Heart left ventricle (tissue), 16 donors: ENCODE measurements around the gene RGS6. TPM values are rescaled to one million over a fixed set of nuclear protein-coding genes. Genes with fewer than 3 reads are reported as not detected.

Experiments
- ATAC-seq, 4 donors: fragments of 200-7000 bp; cut with Tn5 transposase; one replicate each; pipeline ENCODE4 v1.9.1; 2020 to 2022; ENCODE audit warnings: moderate library complexity in 4 of 4, mild to moderate bottlenecking in 3 of 4, moderate number of reproducible peaks in 1 of 4
- DNase-seq, 5 donors: peaks; one replicate each; pipeline ENCODE4 v3.0.0-alpha.2; 2020
- H3K27ac ChIP-seq, 12 donors: fragments of 200-600 bp; sonication (generic) in 4 of 12; one replicate each; pipeline versions ENCODE4 v1.5.0 to v1.8.0; 2016 to 2022; ENCODE audit warnings: mild to moderate bottlenecking in 2 of 12
- H3K27me3 ChIP-seq, 9 donors: fragments of 200-600 bp; sonication (generic) in 2 of 9; one replicate each; pipeline versions ENCODE4 v1.5.1 to v1.8.0; 2016 to 2022; ENCODE audit warnings: mild to moderate bottlenecking in 3 of 9
- H3K36me3 ChIP-seq, 9 donors: fragments of 200-600 bp; sonication (generic) in 2 of 9; one replicate each; pipeline versions ENCODE4 v1.5.0 to v1.8.0; 2018 to 2022; ENCODE audit warnings: mild to moderate bottlenecking in 2 of 9
- H3K4me1 ChIP-seq, 12 donors: fragments of 200-600 bp; sonication (generic) in 4 of 12; one replicate each; pipeline versions ENCODE4 v1.5.0 to v1.8.0; 2016 to 2022; ENCODE audit warnings: mild to moderate bottlenecking in 3 of 12
- H3K4me3 ChIP-seq, 12 donors: fragments of 200-600 bp; sonication (generic) in 4 of 12; one replicate each; pipeline versions ENCODE4 v1.5.0 to v1.8.0; 2017 to 2022; ENCODE audit warnings: mild to moderate bottlenecking in 9 of 12, moderate library complexity in 4 of 12
- H3K9me3 ChIP-seq, 12 donors: fragments of 200-600 bp; sonication (generic) in 4 of 12; one replicate each; pipeline versions ENCODE4 v1.5.0 to v1.8.0; 2016 to 2022; ENCODE audit warnings: mild to moderate bottlenecking in 1 of 12
- POLR2A ChIP-seq, 2 donors: fragments of 450-650 bp; IDR thresholded peaks; one replicate each; pipeline ENCODE4 v1.6.1; 2017; ENCODE audit warnings: antibody characterized with exemption in 2 of 2, mild to moderate bottlenecking in 2 of 2, moderate library complexity in 2 of 2
- WGBS, 4 donors: extraction: QIAGEN DNeasy Blood & Tissue Kit in 2 of 4; methylation state at CpG; one replicate each; pipeline versions ENCODE4 v1.1.5 to v1.1.7; 2013 to 2018; 5-methylcytosine and 5-hydroxymethylcytosine counted together
- intact Hi-C, 10 donors: fragments of 100-400 bp; cut with DNase I; formaldehyde crosslinking; loops; one replicate each; pipeline versions ENCODE4 v1.11.1 to v1.14.2; 2022
- polyA plus RNA-seq, 2 donors: library from polyadenylated mRNA; stranded (reverse); fragments of 200-250 nt; gene quantifications; one replicate each; pipeline ENCODE4 v1.2.3, GENCODE V29; 2013
- total RNA-seq, 9 donors: library from RNA; depleted of rRNA in 2 of 9; stranded (reverse); fragments of >200 nt in 2 of 9; fragmentation: NEBNext Ultra II Directional in 3 of 9; extraction: Animal tissue kit (Norgen Biotek cat#: 25700) in 3 of 9; gene quantifications; one replicate each; pipeline versions ENCODE4 v1.1.0 to v1.2.4, GENCODE V29; 2016 to 2023
- TF ChIP-seq, protein P1 (sequence below), 12 donors: fragments of 200-600 bp; sonication (generic) in 4 of 12; IDR thresholded peaks; one replicate each; pipeline versions ENCODE4 v1.5.0 to v1.8.0; 2018 to 2022; ENCODE audit warnings: antibody characterized with exemption in 12 of 12, mild to moderate bottlenecking in 5 of 12
- donor health status: ischemic (EF 13 %, LVEDD 7.1; RV severe dilation, severe dysfunction).
- donor health status: healthy with polysubstance abuse.
- donor health status: DM: no; HTN: yes; CAD: no.
- donor health status: DM: no; HTN: no; CAD: no.
- donor health status: ischemic (EF 25% LVEDD 6.9; RV normal size, moderate dysfunction).
- donor health status: ischemic (EF 25% LVEDD 5.7; RV mildly dilated, moderate dysfunction).
- donor health status: healthy.
- donor health status: DM: yes; HTN: yes; CAD: no.
- donor health status: ischemic (EF 35%, LVEDD 5.7; RV mildly dilated, moderate dysfunction).
- donor health status: nonischemic (EF 11% LVEDD 7.7; RV severe dilation, severe dysfunction).
- donor health status: DM: yes; HTN: yes; CAD: no.
- donor health status: PGD.
- donor health status: ischemic (EF 29% LVEDD 5.4; RV normal size, mild dysfunction).
- donor health status: nonischemic (EF 23%, LVEDD 6.1; RV moderate dilation, normal function).

The RGS6 gene
- total and polyA plus RNA-seq, 11 donors = 1.3 to 25.4 (median 15.1) TPM

DNA sequence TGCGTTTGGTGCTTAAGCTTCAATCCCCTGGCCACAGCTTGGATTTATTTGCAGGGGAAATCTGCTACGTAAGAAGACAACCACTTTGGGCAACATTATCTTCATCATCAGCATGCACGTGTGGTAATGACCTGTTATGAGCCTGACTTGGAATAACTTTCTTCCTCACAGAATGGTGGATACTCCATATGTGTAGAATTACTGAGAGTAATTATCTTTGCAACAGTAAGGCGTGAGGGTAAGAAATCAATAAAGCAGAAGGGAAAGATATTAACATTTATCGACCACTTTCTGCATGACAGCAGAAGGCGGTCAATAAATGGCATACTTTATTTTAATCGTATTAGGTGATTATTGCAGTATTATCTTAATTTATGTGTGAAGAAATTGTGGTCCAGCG lies 152.7 kb downstream of the RGS6 start:
- 92 to 96% (median 95%) methylated on average over 8 of the region's 8 CpGs for WGBS, 4 donors
- no peak for DNase-seq
- intact Hi-C loops = no loop called here
- H3K4me1 ChIP-seq = peaks cover 0 to 7% (median 0%) of the 10 kb centered on the region in 12 donors
- H3K27me3 ChIP-seq = no peaks in the 10 kb centered on the region
- no peak overlapping the region for H3K27ac ChIP-seq
- TF ChIP-seq, protein P1, sequence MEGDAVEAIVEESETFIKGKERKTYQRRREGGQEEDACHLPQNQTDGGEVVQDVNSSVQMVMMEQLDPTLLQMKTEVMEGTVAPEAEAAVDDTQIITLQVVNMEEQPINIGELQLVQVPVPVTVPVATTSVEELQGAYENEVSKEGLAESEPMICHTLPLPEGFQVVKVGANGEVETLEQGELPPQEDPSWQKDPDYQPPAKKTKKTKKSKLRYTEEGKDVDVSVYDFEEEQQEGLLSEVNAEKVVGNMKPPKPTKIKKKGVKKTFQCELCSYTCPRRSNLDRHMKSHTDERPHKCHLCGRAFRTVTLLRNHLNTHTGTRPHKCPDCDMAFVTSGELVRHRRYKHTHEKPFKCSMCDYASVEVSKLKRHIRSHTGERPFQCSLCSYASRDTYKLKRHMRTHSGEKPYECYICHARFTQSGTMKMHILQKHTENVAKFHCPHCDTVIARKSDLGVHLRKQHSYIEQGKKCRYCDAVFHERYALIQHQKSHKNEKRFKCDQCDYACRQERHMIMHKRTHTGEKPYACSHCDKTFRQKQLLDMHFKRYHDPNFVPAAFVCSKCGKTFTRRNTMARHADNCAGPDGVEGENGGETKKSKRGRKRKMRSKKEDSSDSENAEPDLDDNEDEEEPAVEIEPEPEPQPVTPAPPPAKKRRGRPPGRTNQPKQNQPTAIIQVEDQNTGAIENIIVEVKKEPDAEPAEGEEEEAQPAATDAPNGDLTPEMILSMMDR (IDR thresholded peaks at IDR 0.05) = no peak
- TF ChIP-seq POLR2A (IDR thresholded peaks at IDR 0.05) = no peak
- H3K9me3 ChIP-seq = no peaks in the 10 kb centered on the region
- no peak overlapping the region for H3K4me3 ChIP-seq
- no peak for ATAC-seq
- H3K36me3 ChIP-seq = no peaks in the 10 kb centered on the region

DNA sequence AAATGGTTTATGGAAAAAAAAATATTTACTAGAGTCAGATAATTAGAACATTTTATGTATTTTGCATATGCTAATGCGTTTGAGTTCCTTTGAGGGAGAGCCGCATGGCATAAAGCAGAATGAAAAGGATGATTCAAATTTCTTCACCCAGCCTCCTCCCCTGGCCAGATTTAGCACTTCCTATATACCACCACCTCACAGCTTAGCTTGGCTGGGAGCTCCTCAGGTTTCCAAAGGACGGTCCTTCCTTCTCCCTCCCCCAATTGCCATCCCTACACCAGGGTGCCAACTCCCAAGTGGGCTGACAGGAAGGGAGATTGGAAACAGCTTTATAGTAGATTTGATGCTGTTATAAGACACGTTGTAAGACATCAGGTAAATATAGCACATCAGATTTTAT lies 157.4 kb downstream of the RGS6 start:
- Histone ChIP-seq H3K4me1 (peaks cover 0 to 14% (median 2%) of the 10 kb centered on the region in 12 donors), H3K27me3 (no peaks in the 10 kb centered on the region), H3K36me3 (no peaks in the 10 kb centered on the region), H3K4me3 (no peak overlapping the region), H3K9me3 (no peaks in the 10 kb centered on the region), H3K27ac (no peak overlapping the region)
- intact Hi-C loops = no loop called here
- no peak for DNase-seq
- no peak for ATAC-seq
- 40 to 58% (median 48%) methylated on average over 4 of the region's 4 CpGs for WGBS, 4 donors
- TF ChIP-seq, protein P1 (IDR thresholded peaks at IDR 0.05) = no peak
- no peak for TF ChIP-seq POLR2A (IDR thresholded peaks at IDR 0.05)

DNA sequence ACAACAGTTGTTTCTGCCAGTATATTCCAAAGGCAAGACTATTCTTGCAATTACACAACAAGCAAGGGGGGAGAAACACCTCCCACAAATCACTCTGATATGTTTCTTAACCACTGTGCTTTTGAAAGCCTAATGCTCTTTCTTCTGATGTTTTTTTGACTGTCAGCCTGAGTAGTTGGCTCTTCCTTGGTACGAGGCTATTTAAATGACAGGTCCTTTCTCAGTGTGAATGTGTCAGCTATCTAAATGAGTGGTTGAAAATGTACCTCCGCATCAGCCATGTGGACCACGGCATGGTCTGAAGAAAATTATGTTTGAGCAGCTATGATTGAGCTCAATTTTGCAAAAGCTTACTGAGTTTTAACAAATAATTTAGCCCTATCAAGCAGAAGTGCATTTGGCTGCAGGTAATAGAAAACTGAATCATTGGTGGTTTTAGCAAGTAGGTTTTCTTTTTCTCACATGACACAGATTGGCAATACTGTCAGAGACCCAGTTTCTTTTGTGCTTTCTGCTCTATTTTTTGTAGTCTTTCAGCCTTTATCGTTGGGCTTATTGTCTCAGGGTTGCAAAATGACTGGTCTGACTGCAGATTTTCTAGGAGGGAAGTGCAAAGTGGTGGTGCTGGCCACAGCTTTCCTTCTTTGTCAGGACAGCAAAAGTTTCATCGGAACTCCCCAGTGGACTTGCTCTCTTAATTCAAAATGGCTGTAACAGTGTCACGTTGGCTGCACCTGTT lies 162.8 kb downstream of the RGS6 start:
- no peaks in the 10 kb centered on the region for H3K27me3 ChIP-seq
- no peaks in the 10 kb centered on the region for H3K9me3 ChIP-seq
- H3K4me3 ChIP-seq = no peak overlapping the region
- no peaks in the 10 kb centered on the region for H3K36me3 ChIP-seq
- no peak for ATAC-seq
- no peak overlapping the region for H3K27ac ChIP-seq
- intact Hi-C loops = no loop called here
- TF ChIP-seq POLR2A (IDR thresholded peaks at IDR 0.05) = no peak
- TF ChIP-seq, protein P1 (IDR thresholded peaks at IDR 0.05) = no peak
- peaks cover 0 to 33% (median 7%) of the 10 kb centered on the region in 12 donors for H3K4me1 ChIP-seq
- DNase-seq = no peak
- WGBS, 4 donors = 81 to 84% (median 82%) methylated on average over 6 of the region's 6 CpGs

DNA sequence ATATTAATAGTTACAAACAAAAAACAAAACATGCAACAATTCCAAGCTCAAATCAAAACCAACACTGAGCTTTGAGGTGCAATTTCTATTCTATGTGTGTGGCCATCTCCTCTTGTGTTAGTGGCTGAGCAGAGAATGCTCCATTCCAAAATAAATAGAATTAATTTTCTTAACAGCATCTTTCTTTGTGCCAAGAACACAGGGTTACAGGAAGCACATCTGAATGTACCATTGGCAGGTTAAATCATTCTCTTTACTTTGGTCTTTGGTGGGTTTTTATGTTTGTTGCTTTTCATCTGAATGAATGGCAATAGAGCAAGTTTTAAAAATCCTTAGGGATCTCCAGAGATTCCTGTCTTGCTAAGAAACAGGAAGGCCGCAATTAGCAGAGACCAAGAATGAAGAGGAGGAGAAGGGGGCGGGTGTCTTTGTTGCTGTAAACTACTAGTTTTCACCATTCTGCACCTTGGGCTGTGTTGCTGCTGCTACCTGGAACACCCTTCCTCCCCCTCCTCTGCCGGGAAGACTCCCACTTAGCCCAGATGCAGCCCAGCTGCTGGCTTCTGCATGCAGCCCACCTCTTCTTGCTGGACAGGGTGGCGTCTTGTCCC lies 165.0 kb downstream of the RGS6 start:
- 44 to 67% (median 47%) methylated on average over 4 of the region's 4 CpGs for WGBS, 4 donors
- no peak overlapping the region for H3K27ac ChIP-seq

More for the DNA sequence above, 165.0 kb downstream of the RGS6 start:
- Histone ChIP-seq H3K36me3 (no peaks in the 10 kb centered on the region), H3K9me3 (no peaks in the 10 kb centered on the region), H3K4me3 (no peak overlapping the region), H3K4me1 (peaks cover 0 to 34% (median 7%) of the 10 kb centered on the region in 12 donors), H3K27me3 (no peaks in the 10 kb centered on the region)
- DNase-seq = no peak
- ATAC-seq = peak in 2 of 4 donors; percentile 40 to 45
- intact Hi-C loops = no loop called here
- TF ChIP-seq, protein P1 (IDR thresholded peaks at IDR 0.05) = no peak
- TF ChIP-seq POLR2A (IDR thresholded peaks at IDR 0.05) = no peak
